ENCODE measurements around the gene SNRNP25. TPM values are rescaled to one million over a fixed set of nuclear protein-coding genes. Genes with fewer than 3 reads are reported as not detected.

Gene SNRNP25
- total and polyA plus RNA-seq, 4 donors, result 15.1 to 22.2 (median 17.7) TPM

GRCh38 chr16:89391-90302 is 36.0 kb downstream of the SNRNP25 start (continued):
- TF ChIP-seq ZBTB33 (IDR thresholded peaks at IDR 0.05) (no peak), EGR1 (IDR thresholded peaks at IDR 0.05; ENCODE audit: low read depth in 2 of 2) (no peak), RXRA (IDR thresholded peaks at IDR 0.05) (no peak)

GRCh38 chr16:91484-91883 is 37.9 kb downstream of the SNRNP25 start:
- 85% methylated on average over 9 of the region's 9 CpGs for WGBS
- H3K27ac ChIP-seq (ENCODE audit: low read depth in 1 of 2, low read length in 2 of 2), result no peak overlapping the region
- no peaks in the 10 kb centered on the region for H3K9me3 ChIP-seq (ENCODE audit: control insufficient read depth in 4 of 4, low read length in 3 of 4)
- H3K9ac ChIP-seq (ENCODE audit: low read depth in 1 of 2, low read length in 2 of 2), result no peak overlapping the region
- peaks cover 0 to 22% (median 9%) of the 10 kb centered on the region in 4 donors for H3K36me3 ChIP-seq (ENCODE audit: control insufficient read depth in 4 of 4, insufficient read depth in 3 of 4, low read depth in 1 of 4, low read length in 3 of 4)
- H3K4me1 ChIP-seq (ENCODE audit: control insufficient read depth in 4 of 4, insufficient read depth in 4 of 4, low read length in 3 of 4), result no peaks in the 10 kb centered on the region
- no peaks in the 10 kb centered on the region for H3K27me3 ChIP-seq (ENCODE audit: control insufficient read depth in 4 of 4, insufficient read depth in 4 of 4, low read length in 3 of 4)
- H3K4me3 ChIP-seq (ENCODE audit: low read depth in 1 of 3, low read length in 3 of 3), result no peak overlapping the region
- DNase-seq (ENCODE audit: low spot score), result no peak
- TF ChIP-seq REST (IDR thresholded peaks at IDR 0.05) (no peak), YY1 (IDR thresholded peaks at IDR 0.05) (no peak), HNF4G (IDR thresholded peaks at IDR 0.05) (no peak), MAX (IDR thresholded peaks at IDR 0.05) (no peak), JUND (IDR thresholded peaks at IDR 0.05) (no peak), FOXA1 (IDR thresholded peaks at IDR 0.05) (no peak), RXRA (IDR thresholded peaks at IDR 0.05) (no peak), ZBTB33 (IDR thresholded peaks at IDR 0.05) (no peak), EGR1 (IDR thresholded peaks at IDR 0.05; ENCODE audit: low read depth in 2 of 2) (no peak), CTCF (IDR thresholded peaks at IDR 0.05; ENCODE audit: low read depth, low read length, missing input control) (no peak), SP1 (IDR thresholded peaks at IDR 0.05) (no peak), ATF3 (IDR thresholded peaks at IDR 0.05) (no peak), RAD21 (IDR thresholded peaks at IDR 0.05) (no peak), NR2F2 (IDR thresholded peaks at IDR 0.05) (no peak), FOXA2 (IDR thresholded peaks at IDR 0.05) (no peak), HNF4A (conservative IDR thresholded peaks at IDR 0.05) (no peak), TAF1 (conservative IDR thresholded peaks at IDR 0.05) (no peak)

All from liver (tissue), 9 donors.